GM03348 (cell line): ENCODE data around the gene ATF1.

Source experiments
- DNase-seq: peaks from one replicate; pipeline ENCODE4 v3.0.0; 2012; ENCODE audit warnings: low spot score

ATF1 gene

GRCh38 chr12:50763639-50764285, at the start of gene ATF1:
Gene ATF1, plus strand, starts transcription at chr12:50764101. Its CDS starts 16,045 bp downstream, at chr12:50780146.
- peak; percentile 96 for DNase-seq

GRCh38 chr12:50715174-50715573, 48.7 kb upstream of the ATF1 start:
- DNase-seq: peak; percentile 29

GRCh38 chr12:50718760-50719159, 45.1 kb upstream of the ATF1 start:
- DNase-seq: no peak

GRCh38 chr12:50720085-50720484, 43.8 kb upstream of the ATF1 start:
- no peak for DNase-seq

- DNase-seq: no peak
These were observed 43.4 kb upstream of the ATF1 start for GRCh38 chr12:50720501-50720900.

GRCh38 chr12:50723865-50724264, 40.0 kb upstream of the ATF1 start:
- no peak for DNase-seq

- no peak for DNase-seq
These were observed 38.6 kb upstream of the ATF1 start for GRCh38 chr12:50725011-50725942.

- no peak for DNase-seq
These were observed 36.4 kb upstream of the ATF1 start for GRCh38 chr12:50727466-50727865.

GRCh38 chr12:50728417-50728816, 35.5 kb upstream of the ATF1 start:
- no peak for DNase-seq

- DNase-seq: no peak
These were observed 35.1 kb upstream of the ATF1 start for GRCh38 chr12:50728841-50729240.

GRCh38 chr12:50732591-50732990, 31.3 kb upstream of the ATF1 start:
- peak; percentile 75 for DNase-seq

- DNase-seq: no peak
These were observed 30.2 kb upstream of the ATF1 start for GRCh38 chr12:50733706-50734105.

- DNase-seq: peak; percentile 49
These were observed 29.3 kb upstream of the ATF1 start for GRCh38 chr12:50734409-50735263.

GRCh38 chr12:50739611-50740010, 24.3 kb upstream of the ATF1 start:
- no peak for DNase-seq

- no peak for DNase-seq
These were observed 23.6 kb upstream of the ATF1 start for GRCh38 chr12:50740307-50740706.

- no peak for DNase-seq
These were observed 21.1 kb upstream of the ATF1 start for GRCh38 chr12:50742776-50743175.

GRCh38 chr12:50745861-50746260, 18.0 kb upstream of the ATF1 start:
- DNase-seq: no peak

- no peak for DNase-seq
These were observed 17.5 kb upstream of the ATF1 start for GRCh38 chr12:50746431-50746830.

- no peak for DNase-seq
These were observed 16.1 kb upstream of the ATF1 start for GRCh38 chr12:50747817-50748216.

GRCh38 chr12:50749459-50749882, 14.4 kb upstream of the ATF1 start:
- no peak for DNase-seq

GRCh38 chr12:50750366-50750765, 13.5 kb upstream of the ATF1 start:
- DNase-seq: no peak

GRCh38 chr12:50751948-50752721, 11.8 kb upstream of the ATF1 start:
- DNase-seq: no peak
